ENCODE data around the gene SECTM1.

SECTM1 gene

DNA sequence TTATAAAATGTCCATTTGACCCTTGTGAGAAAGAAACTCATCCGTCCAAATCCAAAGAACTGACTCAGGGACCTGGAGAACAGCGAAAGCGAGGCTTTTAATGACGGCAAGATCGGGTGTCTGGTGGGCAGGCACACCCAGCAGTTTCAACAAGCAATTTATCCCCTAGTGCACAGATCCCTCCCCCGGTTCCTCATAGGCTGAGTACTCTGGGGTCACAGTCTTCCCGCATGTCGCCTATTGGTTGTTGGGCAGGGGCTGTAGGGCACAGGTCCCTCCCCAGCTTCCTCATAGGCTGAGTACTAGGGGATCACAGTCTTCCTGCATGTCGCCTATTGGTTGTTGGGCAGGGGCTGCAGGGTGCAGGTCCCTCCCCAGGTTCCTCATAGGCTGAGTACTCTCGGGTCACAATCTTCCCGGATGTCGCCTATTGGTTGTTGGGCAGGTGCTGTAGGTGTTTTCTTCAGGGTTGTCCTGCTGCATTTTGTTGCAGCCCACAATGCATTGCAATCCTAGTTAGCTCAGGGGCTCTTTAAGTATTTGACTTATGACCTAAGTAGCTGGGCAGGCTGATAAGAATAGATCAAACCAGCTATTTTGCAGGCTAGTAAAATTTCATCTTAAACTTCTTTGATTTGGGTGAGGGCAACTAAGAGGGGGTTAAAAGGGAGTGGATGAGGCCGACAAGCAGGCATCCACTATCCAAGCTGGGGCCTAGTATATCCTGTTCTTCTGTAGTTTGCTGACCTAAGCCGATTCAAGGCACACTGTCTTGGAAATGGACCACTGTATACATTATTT, 34.4 kb upstream of the SECTM1 start:
- H3K9ac ChIP-seq (ENCODE audit: low read length), result peak overlapping the region; percentile 24; the same call in 1 of the 2 replicates
- no peaks in the 10 kb centered on the region for H4K20me1 ChIP-seq (ENCODE audit: low read depth, low read length)
- no peaks in the 10 kb centered on the region for H3K9me3 ChIP-seq (ENCODE audit: insufficient read depth, low read length)
- H3K4me2 ChIP-seq (ENCODE audit: low read depth, low read length, poor library complexity, severe bottlenecking), result peak overlapping the region; percentile 50
- no peaks in the 10 kb centered on the region for H3K36me3 ChIP-seq (ENCODE audit: low read length)
- no peaks in the 10 kb centered on the region for H3K9me2 ChIP-seq (replicated peaks; ENCODE audit: insufficient read depth, low read length)
- H3K27ac ChIP-seq (ENCODE audit: low read depth, low read length), result no peak overlapping the region
- H3K79me2 ChIP-seq (ENCODE audit: insufficient read depth, low read length), result no peaks in the 10 kb centered on the region
- H3K27me3 ChIP-seq (ENCODE audit: low read length), result no peaks in the 10 kb centered on the region
- H3K4me3 ChIP-seq (ENCODE audit: insufficient read depth, low read length, poor library complexity, severe bottlenecking), result peak overlapping the region; percentile 8
- H2AFZ ChIP-seq (ENCODE audit: low read depth, low read length, severe bottlenecking), result peak overlapping the region; percentile 16
- no peak for TF ChIP-seq EZH2phosphoT487 (conservative IDR thresholded peaks at IDR 0.05; ENCODE audit: low read length)
- TF ChIP-seq, protein P1, sequence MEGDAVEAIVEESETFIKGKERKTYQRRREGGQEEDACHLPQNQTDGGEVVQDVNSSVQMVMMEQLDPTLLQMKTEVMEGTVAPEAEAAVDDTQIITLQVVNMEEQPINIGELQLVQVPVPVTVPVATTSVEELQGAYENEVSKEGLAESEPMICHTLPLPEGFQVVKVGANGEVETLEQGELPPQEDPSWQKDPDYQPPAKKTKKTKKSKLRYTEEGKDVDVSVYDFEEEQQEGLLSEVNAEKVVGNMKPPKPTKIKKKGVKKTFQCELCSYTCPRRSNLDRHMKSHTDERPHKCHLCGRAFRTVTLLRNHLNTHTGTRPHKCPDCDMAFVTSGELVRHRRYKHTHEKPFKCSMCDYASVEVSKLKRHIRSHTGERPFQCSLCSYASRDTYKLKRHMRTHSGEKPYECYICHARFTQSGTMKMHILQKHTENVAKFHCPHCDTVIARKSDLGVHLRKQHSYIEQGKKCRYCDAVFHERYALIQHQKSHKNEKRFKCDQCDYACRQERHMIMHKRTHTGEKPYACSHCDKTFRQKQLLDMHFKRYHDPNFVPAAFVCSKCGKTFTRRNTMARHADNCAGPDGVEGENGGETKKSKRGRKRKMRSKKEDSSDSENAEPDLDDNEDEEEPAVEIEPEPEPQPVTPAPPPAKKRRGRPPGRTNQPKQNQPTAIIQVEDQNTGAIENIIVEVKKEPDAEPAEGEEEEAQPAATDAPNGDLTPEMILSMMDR (IDR thresholded peaks at IDR 0.05; ENCODE audit: insufficient read depth, low read length, poor library complexity, severe bottlenecking), result no peak
- H3F3A ChIP-seq (ENCODE audit: insufficient read depth), result peaks cover 7% of the 10 kb centered on the region; the same call in 1 of the 2 replicates

DNA sequence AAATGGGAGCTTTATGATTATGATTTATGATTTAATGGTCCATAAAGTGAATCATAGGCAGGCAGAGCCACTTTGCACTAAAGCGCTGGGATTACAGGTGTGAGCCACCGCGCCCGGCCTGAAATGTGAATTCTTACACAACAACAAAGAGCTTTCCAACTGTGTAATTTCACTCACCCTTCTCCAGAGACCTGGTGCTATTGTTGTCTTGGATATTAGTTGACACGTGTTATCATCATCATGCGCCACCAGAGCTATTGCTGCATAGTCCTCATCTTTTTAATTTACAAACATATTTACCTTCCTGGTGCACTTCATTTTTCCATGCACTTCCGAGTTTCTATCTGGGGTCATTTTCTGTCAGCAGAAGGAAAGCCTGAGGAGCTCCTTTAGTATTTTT, 33.2 kb upstream of the SECTM1 start:
- H3K79me2 ChIP-seq (ENCODE audit: insufficient read depth, low read length), result no peaks in the 10 kb centered on the region
- no peak overlapping the region for H3K27ac ChIP-seq (ENCODE audit: low read depth, low read length)
- no peak overlapping the region for H2AFZ ChIP-seq (ENCODE audit: low read depth, low read length, severe bottlenecking)
- peaks cover 7% of the 10 kb centered on the region; the same call in 1 of the 2 replicates for H3F3A ChIP-seq (ENCODE audit: insufficient read depth)
- H4K20me1 ChIP-seq (ENCODE audit: low read depth, low read length), result no peaks in the 10 kb centered on the region
- H3K27me3 ChIP-seq (ENCODE audit: low read length), result no peaks in the 10 kb centered on the region
- H3K4me2 ChIP-seq (ENCODE audit: low read depth, low read length, poor library complexity, severe bottlenecking), result no peak overlapping the region
- TF ChIP-seq, protein P1 (IDR thresholded peaks at IDR 0.05; ENCODE audit: insufficient read depth, low read length, poor library complexity, severe bottlenecking), result no peak
- no peak for TF ChIP-seq EZH2phosphoT487 (conservative IDR thresholded peaks at IDR 0.05; ENCODE audit: low read length)
- no peaks in the 10 kb centered on the region for H3K9me2 ChIP-seq (replicated peaks; ENCODE audit: insufficient read depth, low read length)
- H3K9ac ChIP-seq (ENCODE audit: low read length), result no peak overlapping the region
- no peak overlapping the region for H3K4me3 ChIP-seq (ENCODE audit: insufficient read depth, low read length, poor library complexity, severe bottlenecking)
- H3K9me3 ChIP-seq (ENCODE audit: insufficient read depth, low read length), result no peaks in the 10 kb centered on the region
- no peaks in the 10 kb centered on the region for H3K36me3 ChIP-seq (ENCODE audit: low read length)

DNA sequence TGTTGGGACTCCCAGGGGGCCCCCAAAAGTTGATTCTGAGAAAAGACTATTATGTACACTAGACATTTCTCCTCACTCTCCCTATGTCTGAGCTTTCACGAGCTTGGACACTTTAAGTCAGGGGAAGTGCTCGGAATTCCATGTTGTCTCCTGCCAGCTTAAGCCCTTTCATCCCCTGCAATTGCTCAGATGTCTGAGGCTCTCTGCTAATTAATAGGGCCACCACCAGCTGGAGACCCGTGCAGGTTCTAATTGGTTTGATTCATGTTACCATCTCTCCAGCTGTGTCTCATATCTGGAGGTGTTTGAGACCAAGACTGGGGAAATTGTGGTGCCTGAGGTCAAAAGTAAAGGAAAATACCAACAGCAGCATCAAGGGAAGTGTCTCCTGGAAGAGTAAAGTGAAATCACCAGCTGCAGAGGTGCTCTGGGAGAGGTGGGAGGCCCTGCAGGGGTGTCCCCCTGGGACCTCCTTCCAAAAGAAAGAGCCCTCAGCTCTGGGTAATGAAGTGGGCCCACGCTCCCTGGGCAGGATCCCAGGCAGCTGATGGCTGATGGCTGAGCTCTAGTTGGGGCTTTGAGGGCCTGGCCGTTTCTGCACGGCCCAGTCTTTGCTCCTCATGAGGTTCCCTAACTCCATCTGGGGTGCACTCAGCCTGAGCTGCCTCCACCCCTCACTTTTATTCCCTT, 32.2 kb upstream of the SECTM1 start:
- TF ChIP-seq EZH2phosphoT487 (conservative IDR thresholded peaks at IDR 0.05; ENCODE audit: low read length), result no peak
- TF ChIP-seq, protein P1 (IDR thresholded peaks at IDR 0.05; ENCODE audit: insufficient read depth, low read length, poor library complexity, severe bottlenecking), result no peak
- Histone ChIP-seq H3K79me2 (ENCODE audit: insufficient read depth, low read length) (no peaks in the 10 kb centered on the region), H3K36me3 (ENCODE audit: low read length) (no peaks in the 10 kb centered on the region), H3K9me3 (ENCODE audit: insufficient read depth, low read length) (no peaks in the 10 kb centered on the region), H3K27ac (ENCODE audit: low read depth, low read length) (no peak overlapping the region), H3K27me3 (ENCODE audit: low read length) (no peaks in the 10 kb centered on the region), H3F3A (ENCODE audit: insufficient read depth) (peaks cover 7% of the 10 kb centered on the region; the same call in 1 of the 2 replicates), H3K4me3 (ENCODE audit: insufficient read depth, low read length, poor library complexity, severe bottlenecking) (no peak overlapping the region), H4K20me1 (ENCODE audit: low read depth, low read length) (no peaks in the 10 kb centered on the region), H2AFZ (ENCODE audit: low read depth, low read length, severe bottlenecking) (no peak overlapping the region), H3K9me2 (replicated peaks; ENCODE audit: insufficient read depth, low read length) (no peaks in the 10 kb centered on the region), H3K9ac (ENCODE audit: low read length) (no peak overlapping the region), H3K4me2 (ENCODE audit: low read depth, low read length, poor library complexity, severe bottlenecking) (no peak overlapping the region)
